Endothelial cell of umbilical vein (primary cell): ENCODE results near the gene SIRPA.

Experiments used
- EZH2 ChIP-seq: IDR thresholded peaks from 2 replicates; pipeline ENCODE4 v1.6.1; 2012; ENCODE audit warnings: borderline replicate concordance, low read depth, mild to moderate bottlenecking, moderate library complexity, low read length, inconsistent platforms; ENCODE audit not compliant: severe bottlenecking
- FOS ChIP-seq: IDR thresholded peaks from 2 replicates; pipeline ENCODE4 v1.6.1; 2011; ENCODE audit warnings: mild to moderate bottlenecking, low read length, moderate library complexity, borderline replicate concordance; ENCODE audit not compliant: insufficient read depth
- JUN ChIP-seq: IDR thresholded peaks from 2 replicates; pipeline ENCODE4 v1.6.1; 2011; ENCODE audit warnings: borderline replicate concordance, low read depth; ENCODE audit not compliant: insufficient read length, insufficient read depth
- MYC ChIP-seq: IDR thresholded peaks from one replicate; pipeline ENCODE4 v1.6.1; 2011; ENCODE audit warnings: mild to moderate bottlenecking, low read depth, low read length
- POLR2A ChIP-seq: IDR thresholded peaks from 2 replicates; pipeline ENCODE4 v1.6.1; 2012; ENCODE audit warnings: low read depth, mild to moderate bottlenecking, control low read depth, low read length
- POLR2AphosphoS5 ChIP-seq: IDR thresholded peaks from 2 replicates; pipeline ENCODE4 v1.6.1; 2012; ENCODE audit warnings: low read depth, mild to moderate bottlenecking, control low read depth, low read length, moderate library complexity; ENCODE audit not compliant: insufficient read depth
- TF ChIP-seq, protein P1 (sequence below), 2 donors: IDR thresholded peaks; 1 replicate in 1 of 2; 2 replicates in 1 of 2; pipeline ENCODE4 v1.5.1; 2011; ENCODE audit warnings: low read length in 2 of 2, mild to moderate bottlenecking in 2 of 2, moderate library complexity in 2 of 2, control low read depth in 1 of 2, inconsistent platforms in 1 of 2, low read depth in 1 of 2; ENCODE audit not compliant: insufficient read depth in 1 of 2; ENCODE audit errors: extremely low read depth in 1 of 2
- TF ChIP-seq, protein P2 (sequence below): IDR thresholded peaks from 2 replicates; pipeline ENCODE4 v1.6.1; 2011; ENCODE audit not compliant: insufficient read depth, insufficient read length

DNA sequence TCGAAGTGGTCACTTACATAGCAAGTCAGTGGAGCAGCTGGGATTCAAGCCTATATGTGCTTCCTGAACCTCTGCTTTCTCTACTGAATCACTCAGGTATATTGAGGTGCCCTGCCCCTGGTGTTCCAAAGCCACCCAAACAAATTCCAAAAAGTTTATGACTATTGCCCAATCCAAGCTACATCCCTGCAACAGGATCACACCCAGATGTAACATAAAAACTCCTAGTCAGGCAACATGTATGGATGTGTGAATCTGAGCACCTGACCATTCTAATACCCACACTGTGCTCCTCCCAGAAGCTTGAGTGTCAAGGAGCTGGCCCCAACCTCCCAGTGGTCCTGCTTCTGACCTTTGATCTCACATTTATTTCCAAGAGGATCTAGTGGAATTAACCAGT is 39.5 kb upstream of the SIRPA start:
- TF ChIP-seq, protein P1, sequence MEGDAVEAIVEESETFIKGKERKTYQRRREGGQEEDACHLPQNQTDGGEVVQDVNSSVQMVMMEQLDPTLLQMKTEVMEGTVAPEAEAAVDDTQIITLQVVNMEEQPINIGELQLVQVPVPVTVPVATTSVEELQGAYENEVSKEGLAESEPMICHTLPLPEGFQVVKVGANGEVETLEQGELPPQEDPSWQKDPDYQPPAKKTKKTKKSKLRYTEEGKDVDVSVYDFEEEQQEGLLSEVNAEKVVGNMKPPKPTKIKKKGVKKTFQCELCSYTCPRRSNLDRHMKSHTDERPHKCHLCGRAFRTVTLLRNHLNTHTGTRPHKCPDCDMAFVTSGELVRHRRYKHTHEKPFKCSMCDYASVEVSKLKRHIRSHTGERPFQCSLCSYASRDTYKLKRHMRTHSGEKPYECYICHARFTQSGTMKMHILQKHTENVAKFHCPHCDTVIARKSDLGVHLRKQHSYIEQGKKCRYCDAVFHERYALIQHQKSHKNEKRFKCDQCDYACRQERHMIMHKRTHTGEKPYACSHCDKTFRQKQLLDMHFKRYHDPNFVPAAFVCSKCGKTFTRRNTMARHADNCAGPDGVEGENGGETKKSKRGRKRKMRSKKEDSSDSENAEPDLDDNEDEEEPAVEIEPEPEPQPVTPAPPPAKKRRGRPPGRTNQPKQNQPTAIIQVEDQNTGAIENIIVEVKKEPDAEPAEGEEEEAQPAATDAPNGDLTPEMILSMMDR (IDR thresholded peaks at IDR 0.05; ENCODE audit: extremely low read depth in 1 of 2, insufficient read depth in 1 of 2, low read depth in 1 of 2, low read length in 2 of 2): no peak
- TF ChIP-seq POLR2A: no peak
- no peak for TF ChIP-seq POLR2AphosphoS5
- TF ChIP-seq MYC: no peak
- TF ChIP-seq, protein P2, sequence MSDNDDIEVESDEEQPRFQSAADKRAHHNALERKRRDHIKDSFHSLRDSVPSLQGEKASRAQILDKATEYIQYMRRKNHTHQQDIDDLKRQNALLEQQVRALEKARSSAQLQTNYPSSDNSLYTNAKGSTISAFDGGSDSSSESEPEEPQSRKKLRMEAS: no peak
- TF ChIP-seq EZH2: no peak
- TF ChIP-seq FOS: no peak
- TF ChIP-seq JUN: no peak
